ENCODE measurements around the gene MYO10.
A peak's percentile ranks its signal among the peaks of the same experiment; 100 is the strongest.

- peak; percentile 90 to 99 for TF ChIP-seq CTCF (IDR thresholded peaks at IDR 0.05; ENCODE audit: extremely low read depth in 1 of 2, insufficient read depth in 1 of 2, low read depth in 1 of 2, low read length in 2 of 2)
- TF ChIP-seq POLR2AphosphoS5 (IDR thresholded peaks at IDR 0.05; ENCODE audit: insufficient read depth, low read depth, low read length), result peak; percentile 38
Observed at GRCh38 chr5:16934123-16934522, 2.0 kb downstream of the MYO10 start.
